HG03280 (cell line): Measurements from ENCODE around the gene CENPO.
"Not testable (repeated sequence)": the region's sequence is repeated elsewhere in the genome, so short reads cannot be mapped to it uniquely, and the experiment has no call there.

Source experiments
- ATAC-seq: cut with Tn5 transposase; IDR thresholded peaks from one replicate; pipeline ENCODE4 v1.9.1; 2021; ENCODE audit warnings: mild to moderate bottlenecking, moderate library complexity; ENCODE audit not compliant: unreplicated experiment

CENPO gene

GRCh38 chr2:24822049-24822706 lies 29.0 kb downstream of the CENPO start:
- ATAC-seq = no peak

DNA sequence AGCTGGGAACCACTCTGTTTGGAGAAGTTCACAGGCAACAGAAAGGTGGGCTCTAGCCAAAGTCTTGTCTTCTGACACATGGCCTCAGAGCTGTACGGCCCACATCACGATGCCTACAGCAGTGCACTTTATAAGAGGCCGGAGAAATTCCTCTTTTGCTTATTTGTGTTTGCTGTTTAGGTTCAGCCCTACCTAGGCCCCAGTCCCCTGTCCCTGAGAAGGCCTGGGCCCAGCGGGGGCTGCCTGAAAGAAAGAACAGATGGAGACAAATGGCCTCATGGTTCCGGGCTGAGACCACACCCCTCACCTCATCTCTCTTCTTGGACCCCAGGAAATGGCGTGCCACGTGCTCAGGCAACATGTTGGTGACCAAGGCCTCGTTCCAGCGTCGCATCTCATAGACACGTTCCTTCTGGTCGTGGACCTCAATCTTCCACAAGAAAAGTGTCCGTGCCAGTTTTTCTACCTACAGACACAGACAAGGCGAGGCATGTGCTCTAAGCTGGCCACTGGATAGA lies 30.9 kb downstream of the CENPO start:
- ATAC-seq = no peak

GRCh38 chr2:24824966-24825882 lies 32.0 kb downstream of the CENPO start:
- no peak for ATAC-seq

GRCh38 chr2:24825883-24826772 lies 32.9 kb downstream of the CENPO start:
- ATAC-seq = no peak

GRCh38 chr2:24826773-24827145 lies 33.5 kb downstream of the CENPO start:
- no peak for ATAC-seq

- peak; percentile 74 for ATAC-seq
Measured at GRCh38 chr2:24827321-24828237, 34.4 kb downstream of the CENPO start.

DNA sequence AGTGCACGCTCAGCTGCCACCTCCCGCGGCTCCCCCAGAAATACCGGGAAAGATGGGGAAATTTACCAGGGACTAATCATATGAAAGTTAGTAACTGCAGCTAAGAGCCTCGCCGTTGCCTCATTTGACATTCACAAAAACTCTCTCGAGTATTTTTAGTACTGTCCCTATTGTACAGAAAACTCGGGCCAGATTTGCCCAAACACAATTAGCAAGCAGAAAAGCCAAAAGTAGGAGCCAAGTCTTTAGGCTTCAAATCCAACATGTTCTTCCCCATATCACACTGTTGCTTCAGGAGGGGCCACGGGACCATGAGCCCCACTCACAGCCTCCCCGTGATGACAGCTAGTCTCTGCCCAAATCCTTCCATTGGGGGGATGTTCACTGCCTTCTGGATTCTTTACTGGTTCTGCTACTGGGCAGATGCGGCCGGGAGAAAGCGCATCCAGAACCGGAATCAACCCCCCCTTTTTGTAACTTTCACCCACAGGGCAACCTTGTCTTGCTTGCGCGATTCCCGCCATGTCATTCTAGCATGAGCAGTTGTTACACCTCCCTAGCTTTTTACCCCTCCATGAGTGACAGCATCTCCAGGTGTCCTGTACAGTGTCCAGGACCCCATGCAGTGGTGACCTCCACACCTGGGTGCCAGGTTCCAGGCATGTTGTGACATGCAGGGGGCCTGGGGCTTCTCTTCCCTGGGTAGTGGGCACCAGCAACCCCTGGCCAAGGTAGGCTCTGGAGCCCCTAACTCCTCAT lies 35.2 kb downstream of the CENPO start:
- no peak for ATAC-seq

GRCh38 chr2:24830351-24830750 lies 37.1 kb downstream of the CENPO start:
- no peak for ATAC-seq

DNA sequence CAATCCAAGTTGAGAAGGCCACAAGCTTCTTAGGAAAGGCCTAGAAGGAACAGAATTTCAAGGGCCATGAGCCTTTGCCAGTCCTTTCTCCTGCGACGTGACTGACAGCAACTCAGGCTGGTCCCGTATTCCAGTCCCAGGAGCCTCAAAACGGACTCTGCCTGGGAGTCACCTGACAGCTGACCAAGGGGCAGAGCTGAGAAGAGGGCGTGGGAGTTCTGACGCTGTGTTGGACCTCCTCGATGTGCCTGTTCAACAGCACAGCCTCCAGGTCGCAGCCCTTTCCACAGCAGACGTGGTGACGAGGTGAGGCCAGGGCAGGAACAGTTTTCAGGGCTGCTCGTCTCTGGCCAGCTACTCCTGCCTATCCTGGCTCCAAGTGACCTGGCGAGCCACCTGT lies 37.6 kb downstream of the CENPO start:
- ATAC-seq = no peak

DNA sequence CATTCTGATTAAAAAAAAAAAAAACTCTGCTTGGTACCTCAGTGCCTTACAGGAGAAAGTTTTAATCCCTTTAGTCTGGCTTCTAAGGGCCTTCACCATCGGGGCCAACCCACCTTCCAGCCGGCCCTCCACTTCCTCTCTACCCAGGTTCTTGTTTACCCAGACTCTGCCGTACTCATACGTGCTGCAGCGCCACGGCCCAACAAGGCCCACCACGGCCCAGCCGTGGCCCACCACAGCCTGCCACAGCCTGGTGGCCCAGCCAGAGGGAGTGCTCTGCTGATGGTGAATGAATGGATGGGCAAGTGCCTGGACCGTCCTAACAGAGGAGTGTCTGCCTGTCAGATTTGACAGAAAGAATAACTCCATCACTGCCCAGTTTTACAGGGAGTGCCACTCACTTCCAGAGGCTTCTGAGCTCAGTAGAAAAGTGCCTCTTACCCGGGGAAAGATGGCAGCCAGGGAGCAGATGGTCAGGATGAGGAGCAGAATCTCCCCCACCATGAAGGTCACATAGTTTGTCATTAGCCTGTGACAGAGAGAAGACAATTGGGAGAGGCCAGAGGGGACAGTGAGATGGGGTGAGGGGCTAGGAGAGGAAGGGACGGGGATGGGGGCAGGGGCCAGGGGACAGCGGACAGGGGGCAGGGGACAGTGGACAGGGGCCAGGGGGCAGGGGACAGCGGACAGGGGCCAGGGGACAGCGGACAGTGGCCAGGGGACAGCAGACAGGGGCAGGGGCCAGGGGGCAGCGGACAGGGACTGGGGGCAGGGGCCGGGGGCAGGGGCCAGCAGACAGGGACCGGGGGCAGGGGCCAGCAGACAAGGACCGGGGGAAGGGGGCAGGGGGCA lies 38.2 kb downstream of the CENPO start:
- no peak for ATAC-seq

DNA sequence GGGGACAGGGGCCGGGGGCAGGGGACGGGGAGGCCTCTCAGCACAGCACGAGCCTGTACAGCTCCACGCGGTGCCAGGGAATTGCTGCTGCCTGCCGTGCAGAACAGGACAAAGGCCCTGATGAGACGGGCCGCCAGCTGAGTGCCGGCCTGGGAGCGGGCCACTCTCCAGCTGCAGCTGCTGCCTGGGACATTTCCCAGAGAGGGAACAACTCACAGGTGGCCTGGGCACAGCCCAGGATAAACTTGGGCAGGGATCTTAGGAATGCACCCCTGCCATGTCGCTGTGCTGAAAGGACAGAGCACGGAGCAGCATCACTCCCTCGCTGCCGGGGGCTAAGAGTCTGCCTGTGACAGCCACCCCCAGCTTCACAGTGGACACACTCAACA lies 38.8 kb downstream of the CENPO start:
- ATAC-seq = no peak

DNA sequence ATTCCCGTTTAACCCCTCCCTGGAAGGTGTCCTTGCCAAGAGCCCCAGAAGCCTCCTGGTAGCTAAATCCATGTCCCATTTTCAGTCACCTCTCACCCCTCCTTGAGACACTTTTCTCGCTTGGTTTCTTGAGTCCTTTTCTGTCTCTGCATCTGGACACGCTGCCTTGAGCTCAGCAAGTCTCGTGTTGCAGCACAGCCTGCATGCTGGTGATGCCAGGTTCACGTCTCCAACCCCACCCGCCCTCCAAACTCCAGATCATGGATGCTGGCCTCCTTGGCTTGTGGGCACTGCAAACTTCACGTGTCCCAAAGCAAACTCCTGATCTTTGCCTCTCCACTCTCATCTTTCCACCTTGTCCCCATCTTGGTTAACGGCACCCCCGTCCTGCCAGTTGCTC lies 39.3 kb downstream of the CENPO start:
- ATAC-seq = no peak

- ATAC-seq = no peak
Measured at GRCh38 chr2:24832931-24833701, 39.9 kb downstream of the CENPO start.

GRCh38 chr2:24833821-24834732 lies 40.9 kb downstream of the CENPO start:
- ATAC-seq = no peak

DNA sequence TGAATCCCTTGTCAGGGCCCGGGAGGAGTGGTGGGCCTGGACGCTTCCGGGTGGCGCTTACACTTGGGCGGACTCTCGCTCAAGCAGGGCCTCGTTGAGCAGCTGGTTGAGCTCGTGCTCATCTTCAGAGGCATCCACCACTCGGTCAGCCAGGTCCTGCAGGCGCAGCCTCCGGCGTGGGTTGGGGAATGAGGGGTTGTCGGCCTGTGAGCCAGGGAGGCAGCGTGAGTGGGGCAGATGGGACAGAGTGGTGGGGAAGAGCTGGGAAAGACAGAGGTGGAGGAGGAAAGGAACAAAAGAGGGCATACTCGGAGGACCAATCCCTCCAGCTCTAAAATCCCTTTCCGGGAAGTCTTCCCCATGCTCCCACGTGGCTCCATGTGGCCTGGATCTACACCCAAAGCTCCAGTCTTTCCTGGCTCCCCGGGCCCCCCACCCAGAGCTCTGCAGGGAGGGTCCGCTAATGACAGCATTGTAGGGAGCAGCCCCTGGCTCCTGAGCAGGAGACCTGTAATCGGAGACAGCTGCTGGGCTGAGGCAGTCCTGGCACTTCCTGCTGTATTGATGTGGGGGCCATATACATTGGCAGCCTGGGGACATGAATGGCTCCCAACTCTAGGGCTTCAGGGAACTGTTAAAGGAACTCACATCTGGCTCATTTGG lies 41.6 kb downstream of the CENPO start:
- ATAC-seq = no peak

DNA sequence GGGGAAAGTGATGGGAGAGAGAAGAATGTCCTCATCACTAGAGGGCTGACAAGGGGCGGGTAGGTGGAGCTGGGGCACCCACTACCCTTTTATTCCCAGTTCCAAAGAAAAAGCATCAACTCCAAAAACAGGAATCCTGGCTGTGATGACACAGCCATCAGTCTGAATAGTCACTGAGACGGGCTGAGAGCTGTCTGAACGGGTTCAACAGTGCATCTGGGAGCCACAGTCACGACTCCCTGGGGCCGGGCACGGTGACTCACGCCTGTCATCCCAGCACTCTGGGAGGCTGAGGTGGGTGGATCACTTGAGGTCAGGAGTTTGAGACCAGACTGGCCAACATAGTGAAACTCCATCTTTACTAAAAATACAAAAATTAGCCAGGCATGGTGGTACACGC lies 42.2 kb downstream of the CENPO start:
- not testable (repeated sequence) for ATAC-seq
